Right cardiac atrium (tissue), 5 donors: ENCODE results near the gene KLF13. TPM values are rescaled to one million over a fixed set of nuclear protein-coding genes. Genes with fewer than 3 reads are reported as not detected.

Experiments used
- ATAC-seq, 2 donors: fragments of 200-7000 bp; cut with Tn5 transposase; one replicate each; pipeline versions ENCODE4 v1.8.0 to v1.9.1; 2020; ENCODE audit warnings: moderate library complexity in 2 of 2, mild to moderate bottlenecking in 1 of 2
- DNase-seq, 3 donors: peaks; one replicate each; pipeline ENCODE4 v3.0.0-alpha.2; 2020
- H3K27ac ChIP-seq: one replicate; pipeline ENCODE4 v1.5.1; 2013; ENCODE audit warnings: mild to moderate bottlenecking, low read length, control low read depth, moderate library complexity
- H3K27me3 ChIP-seq: one replicate; pipeline ENCODE4 v1.6.1; 2013; ENCODE audit not compliant: control insufficient read depth, insufficient read depth
- H3K4me1 ChIP-seq: one replicate; pipeline ENCODE4 v1.6.1; 2013; ENCODE audit warnings: low read length; ENCODE audit not compliant: control insufficient read depth, insufficient read depth
- H3K4me3 ChIP-seq: one replicate; pipeline ENCODE4 v1.5.1; 2013; ENCODE audit warnings: low read length, control low read depth
- H3K9me3 ChIP-seq: one replicate; pipeline ENCODE4 v1.6.1; 2013; ENCODE audit warnings: low read length; ENCODE audit not compliant: control insufficient read depth
- WGBS: extraction: QIAGEN DNeasy Blood & Tissue Kit; methylation state at CpG from one replicate; pipeline ENCODE4 v1.1.7; 2013; 5-methylcytosine and 5-hydroxymethylcytosine counted together
- intact Hi-C, 4 donors: fragments of 100-400 bp; cut with DNase I; formaldehyde crosslinking; loops; one replicate each; pipeline versions ENCODE4 v1.11.0 to v1.14.0; 2022 to 2023
- polyA plus RNA-seq: library from polyadenylated mRNA; stranded (reverse); fragments of 200-250 nt; gene quantifications from one replicate; pipeline ENCODE4 v1.2.3, GENCODE V29; 2013
- total RNA-seq, 4 donors: library from RNA; stranded (reverse); fragmentation: NEBNext Ultra II Directional; extraction: Animal tissue kit (Norgen Biotek cat#: 25700); gene quantifications; one replicate each; pipeline ENCODE4 v1.2.1, GENCODE V29; 2021
- donor health status: healthy with polysubstance abuse.
- donor health status: DM: no; HTN: yes; CAD: no.
- donor health status: DM: no; HTN: no; CAD: no.
- donor health status: DM: no; HTN: yes; CAD: no; lungs with severe emphysema.
- donor health status: DM: yes; HTN: yes; CAD: no.

The KLF13 gene
- total and polyA plus RNA-seq, 5 donors: 42.3 to 108 (median 75.6) TPM

DNA sequence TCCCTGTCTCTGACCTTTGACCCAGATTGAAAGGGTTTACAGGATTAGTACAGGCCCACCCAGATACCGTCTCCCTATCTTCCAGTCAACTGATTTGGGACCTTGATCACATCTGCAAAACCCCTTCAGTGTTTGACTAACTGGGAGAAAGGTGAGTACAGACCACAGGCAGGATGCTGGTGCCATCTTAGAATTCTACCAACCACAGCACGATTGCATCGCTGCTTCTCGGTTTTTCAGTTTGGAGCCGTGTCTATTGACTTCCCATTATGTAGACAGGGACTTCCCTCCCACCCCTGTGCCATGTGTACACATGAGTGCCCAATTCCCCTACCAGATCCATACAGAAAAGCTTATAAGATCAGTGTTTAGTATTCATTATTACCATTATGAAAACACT, 6.6 kb upstream of the KLF13 start:
- Histone ChIP-seq H3K4me3 (no peak overlapping the region), H3K27ac (no peak overlapping the region), H3K4me1 (peaks cover 2% of the 10 kb centered on the region), H3K27me3 (no peaks in the 10 kb centered on the region), H3K9me3 (no peaks in the 10 kb centered on the region)
- DNase-seq: no peak
- intact Hi-C loops: loop anchor here in 3 of 4 donors (10.0 kb wide), 2 partner anchors 105 to 165 kb away; no protein-coding TSS in a partner anchor
- no peak for ATAC-seq
- WGBS: 85% methylated on average over 5 of the region's 5 CpGs

DNA sequence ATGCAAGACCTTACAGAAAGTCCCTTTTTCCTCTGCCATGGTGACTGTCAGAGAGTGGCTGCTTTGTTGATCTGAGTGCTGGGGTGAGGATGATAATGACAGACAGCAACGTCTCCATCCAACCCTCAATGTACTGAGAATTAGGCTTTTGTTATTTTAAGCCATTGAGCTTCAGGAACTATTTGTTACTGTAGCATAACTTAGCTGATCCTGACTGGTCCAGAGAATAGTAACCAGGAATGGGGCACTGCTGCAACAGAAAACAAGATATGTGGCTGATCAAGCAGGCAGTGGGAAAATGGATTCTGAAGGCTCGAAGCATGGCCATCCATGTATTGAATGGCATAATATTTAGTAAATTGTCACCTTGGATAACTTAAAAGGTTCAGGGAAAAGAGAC, 5.2 kb upstream of the KLF13 start:
- 92% methylated on average over 2 of the region's 2 CpGs for WGBS
- Histone ChIP-seq H3K27me3 (no peaks in the 10 kb centered on the region), H3K4me1 (peaks cover 2% of the 10 kb centered on the region), H3K27ac (no peak overlapping the region), H3K9me3 (no peaks in the 10 kb centered on the region), H3K4me3 (no peak overlapping the region)
- ATAC-seq: no peak
- no peak for DNase-seq
- intact Hi-C loops: loop anchor here in 3 of 4 donors (10.0 kb wide), 2 partner anchors 107 to 163 kb away; no protein-coding TSS in a partner anchor

GRCh38 chr15:31322504-31322903, 4.1 kb upstream of the KLF13 start:
- ATAC-seq (no peak), DNase-seq (no peak)
- Histone ChIP-seq H3K27me3 (no peaks in the 10 kb centered on the region), H3K9me3 (no peaks in the 10 kb centered on the region), H3K4me3 (no peak overlapping the region), H3K27ac (no peak overlapping the region), H3K4me1 (peaks cover 2% of the 10 kb centered on the region)
- 75% methylated on average over 6 of the region's 6 CpGs for WGBS
- intact Hi-C loops: loop anchor here in 3 of 4 donors (10.0 kb wide), 2 partner anchors 108 to 162 kb away; no protein-coding TSS in a partner anchor

GRCh38 chr15:31323627-31324026, 3.0 kb upstream of the KLF13 start:
- 79% methylated on average over 3 of the region's 3 CpGs for WGBS
- intact Hi-C loops: loop anchor here in 3 of 4 donors (10.0 kb wide), 2 partner anchors 109 to 161 kb away; no protein-coding TSS in a partner anchor
- ATAC-seq: no peak

DNA sequence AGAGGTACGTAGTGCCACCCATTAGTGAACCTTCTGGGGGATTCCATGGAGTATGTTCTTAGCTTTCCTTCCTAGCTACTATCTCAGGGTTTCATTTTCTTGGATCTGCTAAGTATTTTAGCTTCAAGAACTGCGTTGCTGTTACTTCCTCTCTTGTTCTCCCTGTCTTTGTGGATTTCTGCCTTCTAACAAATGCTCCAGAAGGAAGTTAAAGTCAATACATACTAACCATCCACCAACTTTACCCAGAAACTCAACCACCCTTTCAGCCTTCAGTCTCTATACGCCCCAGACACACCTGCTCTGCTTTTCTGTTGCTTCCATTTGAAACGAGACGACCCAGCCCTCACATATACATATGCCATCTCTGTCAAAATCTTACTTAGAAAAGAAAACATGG, 2.4 kb upstream of the KLF13 start:
- no peaks in the 10 kb centered on the region for H3K9me3 ChIP-seq
- WGBS: 67% methylated on average over 5 of the region's 5 CpGs
- no peak overlapping the region for H3K27ac ChIP-seq
- intact Hi-C loops: loop anchor here in 3 of 4 donors (10.0 kb wide), 2 partner anchors 109 to 161 kb away; no protein-coding TSS in a partner anchor
- ATAC-seq (no peak), DNase-seq (no peak)
- no peaks in the 10 kb centered on the region for H3K27me3 ChIP-seq
- H3K4me3 ChIP-seq: no peak overlapping the region
- H3K4me1 ChIP-seq: peaks cover 2% of the 10 kb centered on the region

More at GRCh38 chr15:31323627-31324026, 3.0 kb upstream of the KLF13 start:
- Histone ChIP-seq H3K4me1 (peaks cover 2% of the 10 kb centered on the region), H3K4me3 (no peak overlapping the region), H3K9me3 (no peaks in the 10 kb centered on the region), H3K27me3 (no peaks in the 10 kb centered on the region), H3K27ac (no peak overlapping the region)
- peak in 1 of 3 donors; percentile 18 for DNase-seq

GRCh38 chr15:31324806-31325594, 1.6 kb upstream of the KLF13 start:
- peaks cover 7% of the 10 kb centered on the region for H3K4me1 ChIP-seq
- intact Hi-C loops: loop anchor here in 3 of 4 donors (5.0 to 10.0 kb wide), 5 partner anchors 37 to 160 kb away; no protein-coding TSS in a partner anchor
- no peaks in the 10 kb centered on the region for H3K27me3 ChIP-seq
- 54% methylated on average over 23 of the region's 23 CpGs for WGBS
- peak overlapping the region; percentile 59 for H3K4me3 ChIP-seq
- DNase-seq (peak in 2 of 3 donors; percentile 40 to 44), ATAC-seq (no peak)
- no peaks in the 10 kb centered on the region for H3K9me3 ChIP-seq
- peak overlapping the region; percentile 96 for H3K27ac ChIP-seq

DNA sequence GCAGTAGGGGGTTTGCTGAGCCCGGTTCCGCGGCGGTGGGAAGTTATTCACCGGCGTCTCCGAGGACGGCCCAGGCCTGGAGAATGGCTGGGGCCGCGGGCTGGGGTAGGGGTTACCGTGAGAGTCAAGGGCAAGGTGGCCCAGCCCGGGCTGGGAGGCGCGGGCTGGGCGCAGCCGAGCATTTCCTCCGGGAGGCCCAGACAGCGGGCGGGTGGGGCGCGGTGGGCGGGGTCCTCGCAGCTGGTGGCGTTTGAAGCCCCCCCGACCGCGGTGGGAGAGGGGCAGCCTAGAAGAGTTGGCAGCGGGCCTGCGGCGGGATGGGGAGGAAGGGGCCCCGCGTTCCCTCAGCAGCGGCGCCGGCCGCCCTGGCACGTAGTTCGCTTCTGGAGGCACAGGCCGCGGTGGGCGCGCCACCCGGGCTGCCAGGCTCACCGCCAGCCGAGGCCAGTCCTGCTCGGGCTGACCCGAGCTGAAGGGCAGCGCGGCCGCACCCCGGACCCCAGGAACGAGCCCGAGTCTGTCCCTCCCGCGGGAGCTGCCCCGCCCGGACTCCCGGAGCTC, 960 bp upstream of the KLF13 start:
- peaks cover 12% of the 10 kb centered on the region for H3K4me1 ChIP-seq
- H3K4me3 ChIP-seq: peak overlapping the region; percentile 59
- ATAC-seq (peak; percentile 22 to 56), DNase-seq (peak; percentile 72 to 94 (median 94))
- no peaks in the 10 kb centered on the region for H3K27me3 ChIP-seq
- WGBS: under 1% methylated on average over 58 of the region's 58 CpGs
- no peaks in the 10 kb centered on the region for H3K9me3 ChIP-seq
- intact Hi-C loops: loop anchor here in 3 of 4 donors (2.0 to 10.0 kb wide), 6 partner anchors 37 to 159 kb away; no protein-coding TSS in a partner anchor
- peak overlapping the region; percentile 96 for H3K27ac ChIP-seq

- intact Hi-C loops: loop anchor here in 3 of 4 donors (2.0 to 10.0 kb wide), 6 partner anchors 35 to 158 kb away; no protein-coding TSS in a partner anchor
- Histone ChIP-seq H3K4me3 (peak overlapping the region; percentile 96), H3K27ac (peak overlapping the region; percentile 96), H3K4me1 (peaks cover 19% of the 10 kb centered on the region), H3K9me3 (no peaks in the 10 kb centered on the region), H3K27me3 (no peaks in the 10 kb centered on the region)
- DNase-seq (peak; percentile 63 to 92 (median 90)), ATAC-seq (peak; percentile 27 to 34)
- WGBS: under 1% methylated on average over 129 of the region's 130 CpGs
Measured at GRCh38 chr15:31326875-31327668, 437 bp downstream of the KLF13 start.

GRCh38 chr15:31327669-31328427, 1.2 kb downstream of the KLF13 start:
- peak; percentile 9 to 13 for ATAC-seq
- Histone ChIP-seq H3K4me1 (peaks cover 19% of the 10 kb centered on the region), H3K4me3 (peak overlapping the region; percentile 96), H3K9me3 (no peaks in the 10 kb centered on the region), H3K27ac (peak overlapping the region; percentile 96), H3K27me3 (no peaks in the 10 kb centered on the region)
- DNase-seq: peak; percentile 55 to 91 (median 91)
- intact Hi-C loops: loop anchor here in 3 of 4 donors (2.0 to 10.0 kb wide), 6 partner anchors 34 to 157 kb away; no protein-coding TSS in a partner anchor
- WGBS: under 1% methylated on average over 107 of the region's 108 CpGs
